SH-SY5Y (cell line): Measurements from ENCODE around the gene EPO.

ENCODE experiments used
- GATA2 ChIP-seq: IDR thresholded peaks from 2 replicates; pipeline ENCODE4 v1.6.1; 2011; ENCODE audit warnings: mild to moderate bottlenecking, low read depth, low read length
- GATA3 ChIP-seq: IDR thresholded peaks from 2 replicates; pipeline ENCODE4 v1.6.1; 2011; ENCODE audit warnings: low read depth, mild to moderate bottlenecking, low read length, moderate library complexity

Gene EPO

GRCh38 chr7:100720279-100720670, at the start of gene EPO:
Gene EPO (plus strand): TSS chr7:100720468. CDS start chr7:100720981, 513 bp downstream.
- TF ChIP-seq GATA2 (no peak), GATA3 (no peak)

GRCh38 chr7:100671353-100672327, 48.6 kb upstream of the EPO start:
- TF ChIP-seq GATA3 (no peak), GATA2 (no peak)

- no peak for TF ChIP-seq GATA3
- no peak for TF ChIP-seq GATA2
Observed at GRCh38 chr7:100673302-100673941, 46.8 kb upstream of the EPO start, which contains the start of gene GNB2. Gene GNB2 (plus strand): TSS chr7:100673740. CDS start chr7:100676266, 2,526 bp downstream.

- TF ChIP-seq GATA2 (no peak), GATA3 (no peak)
Observed at GRCh38 chr7:100673942-100674410, 46.3 kb upstream of the EPO start.

GRCh38 chr7:100674411-100675104, 45.7 kb upstream of the EPO start:
- TF ChIP-seq GATA3 (no peak), GATA2 (no peak)

GRCh38 chr7:100675105-100675451, 45.2 kb upstream of the EPO start:
- TF ChIP-seq GATA3, result no peak
- TF ChIP-seq GATA2, result no peak

GRCh38 chr7:100675581-100676350, 44.5 kb upstream of the EPO start:
- no peak for TF ChIP-seq GATA3
- no peak for TF ChIP-seq GATA2

- TF ChIP-seq GATA2, result no peak
Observed at GRCh38 chr7:100676501-100677306, 43.6 kb upstream of the EPO start.

- TF ChIP-seq GATA2 (no peak), GATA3 (no peak)
Observed at GRCh38 chr7:100677308-100678267, 42.7 kb upstream of the EPO start.

- no peak for TF ChIP-seq GATA3
- no peak for TF ChIP-seq GATA2
Observed at GRCh38 chr7:100678291-100678984, 41.8 kb upstream of the EPO start.
